IMR-90 (cell line): ENCODE data around the gene FCHO1. TPM values are rescaled to one million over a fixed set of nuclear protein-coding genes. Genes with fewer than 3 reads are reported as not detected.

Experiments used
- ATAC-seq: fragments of 200-7000 bp; cut with Tn5 transposase; 2 replicates; pipeline ENCODE4 v1.9.1; 2020; ENCODE audit warnings: low read depth, mild to moderate bottlenecking, moderate library complexity
- BruUV-seq: library from RNA; stranded (reverse); fragments of 400-500 nt; replicated peaks from 2 replicates; lab custom pipeline; 2021; lab: Mats Ljungman, UMichigan
- CTCF ChIA-PET: fragments of 300-600 bp; formaldehyde crosslinking; extraction: SDS; loops from one replicate; lab custom pipeline; 2021; ENCODE audit warnings: antibody characterized with exemption; lab: Yijun Ruan, JAX
- POLR2A ChIA-PET: fragments of 300-600 bp; sonication (Branson Sonifier 250); formaldehyde crosslinking; loops from one replicate; lab custom pipeline; 2022; ENCODE audit warnings: antibody characterized with exemption; ENCODE audit not compliant: unreplicated experiment; lab: Charles Lee
- DNase-seq: peaks from one replicate; pipeline ENCODE4 v3.0.0; 2013
- H2AFZ ChIP-seq: replicated peaks from 2 replicates; pipeline ENCODE3; 2013; ENCODE audit warnings: low read length, mild to moderate bottlenecking; ENCODE audit not compliant: poor library complexity
- H2AK5ac ChIP-seq: 2 replicates; pipeline ENCODE4 v1.6.1; 2013; ENCODE audit warnings: low read depth, low read length, inconsistent platforms
- H2AK9ac ChIP-seq: replicated peaks from 2 replicates; pipeline ENCODE3; 2013; ENCODE audit warnings: mild to moderate bottlenecking, low read depth, low read length, moderate library complexity; ENCODE audit not compliant: poor library complexity
- H2BK120ac ChIP-seq: 2 replicates; pipeline ENCODE4 v1.6.1; 2013; ENCODE audit warnings: low read depth, low read length, inconsistent platforms
- H2BK15ac ChIP-seq: 3 replicates; pipeline ENCODE4 v1.6.1; 2013; ENCODE audit warnings: low read depth, low read length, inconsistent platforms
- H2BK20ac ChIP-seq: 2 replicates; pipeline ENCODE4 v1.6.1; 2013; ENCODE audit warnings: low read depth, mild to moderate bottlenecking, inconsistent platforms, low read length, moderate library complexity
- H2BK5ac ChIP-seq: 2 replicates; pipeline ENCODE4 v1.6.1; 2013; ENCODE audit warnings: mild to moderate bottlenecking, low read depth, low read length, inconsistent platforms; ENCODE audit not compliant: poor library complexity, severe bottlenecking
- H3K14ac ChIP-seq: replicated peaks from 2 replicates; pipeline ENCODE4 v1.6.1; 2013; ENCODE audit warnings: low read depth, low read length, inconsistent platforms
- H3K18ac ChIP-seq: 2 replicates; pipeline ENCODE4 v1.6.1; 2013; ENCODE audit warnings: low read depth, low read length, control low read depth
- H3K23ac ChIP-seq: 2 replicates; pipeline ENCODE4 v1.6.1; 2013; ENCODE audit warnings: low read depth, low read length, inconsistent platforms
- H3K27ac ChIP-seq: 2 replicates; pipeline ENCODE4 v1.5.1; 2013; ENCODE audit warnings: mild to moderate bottlenecking, control low read depth, low read length; ENCODE audit not compliant: insufficient read depth
- H3K27me3 ChIP-seq: 2 replicates; pipeline ENCODE4 v1.6.1; 2013; ENCODE audit warnings: low read length; ENCODE audit not compliant: control insufficient read depth, insufficient read depth
- H3K36me3 ChIP-seq: 2 replicates; pipeline ENCODE4 v1.6.1; 2013; ENCODE audit warnings: low read length, mixed read lengths; ENCODE audit not compliant: control insufficient read depth, insufficient read depth
- H3K4ac ChIP-seq: 2 replicates; pipeline ENCODE4 v1.6.1; 2013; ENCODE audit warnings: low read depth, low read length, inconsistent platforms
- H3K4me1 ChIP-seq: 2 replicates; pipeline ENCODE4 v1.6.1; 2013; ENCODE audit warnings: low read length, mixed read lengths; ENCODE audit not compliant: control insufficient read depth, insufficient read depth
- H3K4me2 ChIP-seq: 2 replicates; pipeline ENCODE4 v1.6.1; 2013; ENCODE audit warnings: low read depth, mild to moderate bottlenecking, control low read depth, low read length, moderate library complexity
- H3K4me3 ChIP-seq: 2 replicates; pipeline ENCODE4 v1.5.1; 2013; ENCODE audit warnings: low read depth, mild to moderate bottlenecking, control low read depth, low read length, moderate library complexity; ENCODE audit not compliant: insufficient read depth
- H3K56ac ChIP-seq: 2 replicates; pipeline ENCODE4 v1.6.1; 2013; ENCODE audit warnings: low read length, inconsistent platforms; ENCODE audit not compliant: insufficient read depth; ENCODE audit errors: extremely low read depth
- H3K79me1 ChIP-seq, 2 experiments: 2 replicates each; pipeline ENCODE4 v1.6.1; 2013; ENCODE audit warnings: low read length in 2 of 2, inconsistent platforms in 1 of 2, low read depth in 1 of 2
- H3K9ac ChIP-seq: 2 replicates; pipeline ENCODE4 v1.6.1; 2013; ENCODE audit warnings: low read depth, low read length, control low read depth
- H3K9me1 ChIP-seq: 2 replicates; pipeline ENCODE4 v1.6.1; 2013; ENCODE audit warnings: low read length, inconsistent platforms; ENCODE audit not compliant: insufficient read depth
- H3K9me3 ChIP-seq: 2 replicates; pipeline ENCODE4 v1.6.1; 2013; ENCODE audit warnings: low read length; ENCODE audit not compliant: control insufficient read depth, insufficient read depth
- H4K20me1 ChIP-seq: 2 replicates; pipeline ENCODE4 v1.6.1; 2013; ENCODE audit warnings: low read length, inconsistent platforms; ENCODE audit not compliant: insufficient read depth
- H4K5ac ChIP-seq: 2 replicates; pipeline ENCODE4 v1.6.1; 2013; ENCODE audit warnings: mild to moderate bottlenecking, low read depth, low read length, control low read depth
- H4K8ac ChIP-seq, 2 experiments: 2 replicates each; pipeline ENCODE4 v1.6.1; 2013; ENCODE audit warnings: low read depth in 2 of 2, low read length in 2 of 2, control low read depth in 1 of 2, inconsistent platforms in 1 of 2
- H4K91ac ChIP-seq: 2 replicates; pipeline ENCODE4 v1.6.1; 2013; ENCODE audit warnings: low read depth, low read length, inconsistent platforms; ENCODE audit not compliant: insufficient read depth
- BHLHE40 ChIP-seq: fragments of 150-350 bp; IDR thresholded peaks from 2 replicates; pipeline ENCODE4 v1.6.1; 2016; ENCODE audit warnings: mild to moderate bottlenecking, low read depth, low read length
- CEBPB ChIP-seq: IDR thresholded peaks from 2 replicates; pipeline ENCODE4 v1.6.1; 2012; ENCODE audit warnings: low read depth, low read length, improper control_type of control experiment
- CHD1 ChIP-seq: IDR thresholded peaks from 2 replicates; pipeline ENCODE4 v1.6.1; 2012; ENCODE audit warnings: low read depth, low read length, improper control_type of control experiment
- CTCF ChIP-seq: conservative IDR thresholded peaks from 2 replicates; pipeline ENCODE4 v1.5.1; 2012; ENCODE audit warnings: mild to moderate bottlenecking, low read depth, low read length, improper control_type of control experiment
- ELK1 ChIP-seq: fragments of 150-350 bp; IDR thresholded peaks from 2 replicates; pipeline ENCODE4 v1.6.1; 2016; ENCODE audit warnings: low read depth, mild to moderate bottlenecking, low read length, moderate library complexity, borderline replicate concordance
- FOS ChIP-seq: fragments of 150-350 bp; IDR thresholded peaks from 2 replicates; pipeline ENCODE4 v1.6.1; 2016; ENCODE audit warnings: low read depth, low read length
- MAFK ChIP-seq: IDR thresholded peaks from 2 replicates; pipeline ENCODE4 v1.6.1; 2012; ENCODE audit warnings: low read depth, low read length, improper control_type of control experiment
- MAZ ChIP-seq: IDR thresholded peaks from 2 replicates; pipeline ENCODE4 v1.6.1; 2012; ENCODE audit warnings: low read depth, mild to moderate bottlenecking, low read length, improper control_type of control experiment, moderate library complexity, borderline replicate concordance
- MXI1 ChIP-seq: IDR thresholded peaks from 2 replicates; pipeline ENCODE4 v1.6.1; 2012; ENCODE audit warnings: low read depth, mild to moderate bottlenecking, low read length, moderate library complexity, borderline replicate concordance
- NFE2L2 ChIP-seq: fragments of 150-350 bp; IDR thresholded peaks from 2 replicates; pipeline ENCODE4 v1.6.1; 2016; ENCODE audit warnings: low read depth, mild to moderate bottlenecking, low read length
- POLR2A ChIP-seq: IDR thresholded peaks from 2 replicates; pipeline ENCODE4 v1.6.1; 2012; ENCODE audit warnings: mild to moderate bottlenecking, low read depth, low read length
- RAD21 ChIP-seq: IDR thresholded peaks from 2 replicates; pipeline ENCODE4 v1.6.1; 2012; ENCODE audit warnings: low read length, improper control_type of control experiment
- RCOR1 ChIP-seq: IDR thresholded peaks from 2 replicates; pipeline ENCODE4 v1.6.1; 2012; ENCODE audit warnings: mild to moderate bottlenecking, low read length, improper control_type of control experiment; ENCODE audit not compliant: insufficient replicate concordance
- RFX5 ChIP-seq: IDR thresholded peaks from 2 replicates; pipeline ENCODE4 v1.8.0; 2012; ENCODE audit warnings: low read depth, mild to moderate bottlenecking, low read length, moderate library complexity
- SMC3 ChIP-seq: fragments of 150-350 bp; IDR thresholded peaks from 2 replicates; pipeline ENCODE4 v1.6.1; 2016; ENCODE audit warnings: low read depth, mild to moderate bottlenecking, antibody characterized with exemption, low read length, moderate library complexity
- USF2 ChIP-seq: fragments of 150-350 bp; IDR thresholded peaks from 2 replicates; pipeline ENCODE4 v1.6.1; 2017; ENCODE audit warnings: mild to moderate bottlenecking, antibody characterized with exemption, low read length, low read depth
- WGBS, 2 experiments: methylation state at CpG; one replicate each; pipeline versions ENCODE4 v1.1.5 to v1.1.7; 2013; ENCODE audit warnings: missing lambda C conversion rate in 2 of 2; ENCODE audit not compliant: insufficient read length in 1 of 2; ENCODE audit errors: extremely low coverage in 2 of 2; 5-methylcytosine and 5-hydroxymethylcytosine counted together
- dilution Hi-C: fragments of 300-500 bp; cut with HindIII; formaldehyde crosslinking; loops from one replicate; pipeline ENCODE4 v1.14.3; 2018; ENCODE audit warnings: low sequenced_read_pairs; ENCODE audit not compliant: unreplicated experiment
- in situ Hi-C: fragments of 300-500 bp; cut with MboI; formaldehyde crosslinking; loops from 3 replicates; pipeline ENCODE4 v1.14.3; 2019; ENCODE audit warnings: low sequenced_read_pairs, inconsistent platforms, mixed read lengths
- intact Hi-C: fragments of 100-400 bp; cut with micrococcal nuclease; formaldehyde crosslinking; loops from 2 replicates; pipeline ENCODE4 v1.10.0; 2022
- polyA plus RNA-seq, 3 experiments: library from polyadenylated mRNA; depleted of rRNA; stranded (reverse); fragments of >200 nt; gene quantifications; 2 replicates each; pipeline ENCODE4 v1.2.3, GENCODE V29; 2012; ENCODE audit warnings: low replicate concordance in 1 of 3
- total RNA-seq: library from RNA; depleted of rRNA; stranded (reverse); fragments of >200 nt; gene quantifications from 2 replicates; pipeline ENCODE4 v1.2.3, GENCODE V29; 2012

The FCHO1 gene
- total and polyA plus RNA-seq, 2 of the 4 experiments (the other 2 are of a cell fraction): 0.18 to 1.0 TPM

- H2BK120ac ChIP-seq: no peak overlapping the region
- no CpG with 5 or more reads among the region's 5 CpGs for WGBS, 2 experiments
- H3K27me3 ChIP-seq: no peaks in the 10 kb centered on the region
- no peak overlapping the region for H3K18ac ChIP-seq
- ChIA-PET POLR2A (no interaction called here), CTCF (no interaction called here)
- intact Hi-C loops (no loop called here), dilution Hi-C loops (no loop called here), in situ Hi-C loops (no loop called here)
- H4K5ac ChIP-seq: no peak overlapping the region
- H3K9me3 ChIP-seq: peaks cover 2% of the 10 kb centered on the region; the same call in 1 of the 2 replicates
- H3K79me1 ChIP-seq: peaks cover 12 to 35% of the 10 kb centered on the region in 2 experiments; a peak in 3 of 4 replicates
- H3K27ac ChIP-seq: no peak overlapping the region
- H3K4me3 ChIP-seq: no peak overlapping the region
- peaks cover 36% of the 10 kb centered on the region for H4K20me1 ChIP-seq
- no peak overlapping the region for H3K4ac ChIP-seq
- no peak overlapping the region for H3K9ac ChIP-seq
- no peak overlapping the region for H3K56ac ChIP-seq
- H2AK9ac ChIP-seq: no peak overlapping the region
- no peak overlapping the region for H4K91ac ChIP-seq
- no peak for DNase-seq
- no peak overlapping the region for H2BK20ac ChIP-seq
- no peak overlapping the region for H4K8ac ChIP-seq
- no peak for ATAC-seq
- no TSS peak for BruUV-seq
- no peak overlapping the region for H3K4me2 ChIP-seq
- H2AFZ ChIP-seq: no peak overlapping the region
- H3K14ac ChIP-seq: no peak overlapping the region
- no peak overlapping the region for H2BK5ac ChIP-seq
- H3K9me1 ChIP-seq: peaks cover 2% of the 10 kb centered on the region; the same call in 1 of the 2 replicates
- H3K36me3 ChIP-seq: peaks cover 33% of the 10 kb centered on the region
- TF ChIP-seq MXI1 (no peak), POLR2A (no peak), MAZ (no peak), CTCF (no peak), MAFK (no peak), USF2 (no peak), NFE2L2 (no peak), CEBPB (no peak), RFX5 (no peak), CHD1 (no peak), ELK1 (no peak), FOS (no peak), RCOR1 (no peak), SMC3 (no peak), RAD21 (no peak), BHLHE40 (no peak)
- peaks cover 4% of the 10 kb centered on the region for H3K4me1 ChIP-seq
- H3K23ac ChIP-seq: no peak overlapping the region
- H2BK15ac ChIP-seq: no peak overlapping the region
- no peak overlapping the region for H2AK5ac ChIP-seq
These were observed 15.9 kb upstream of the FCHO1 start for GRCh38 chr19:17735410-17735809.
